ENCODE measurements around the gene ALPK3.

Gene ALPK3

GRCh38 chr15:84826369-84826823, 9.2 kb downstream of the ALPK3 start:
- no peak for DNase-seq

GRCh38 chr15:84827246-84827645, 10.1 kb downstream of the ALPK3 start:
- DNase-seq: no peak

- no peak for DNase-seq
Measured at GRCh38 chr15:84828086-84828908, 11.1 kb downstream of the ALPK3 start.

GRCh38 chr15:84829428-84829827, 12.3 kb downstream of the ALPK3 start:
- DNase-seq: no peak

- no peak for DNase-seq
Measured at GRCh38 chr15:84830036-84830435, 12.9 kb downstream of the ALPK3 start.

GRCh38 chr15:84831028-84831427, 13.9 kb downstream of the ALPK3 start:
- no peak for DNase-seq

- DNase-seq: no peak
Measured at GRCh38 chr15:84831613-84832012, 14.5 kb downstream of the ALPK3 start.

GRCh38 chr15:84832448-84833040, 15.4 kb downstream of the ALPK3 start:
- DNase-seq: no peak

- DNase-seq: no peak
Measured at GRCh38 chr15:84833447-84834228, 16.5 kb downstream of the ALPK3 start.

GRCh38 chr15:84834229-84834955, 17.2 kb downstream of the ALPK3 start:
- no peak for DNase-seq

- DNase-seq: no peak
Measured at GRCh38 chr15:84834969-84835368, 17.8 kb downstream of the ALPK3 start.

GRCh38 chr15:84835661-84836337, 18.6 kb downstream of the ALPK3 start:
- DNase-seq: no peak

GRCh38 chr15:84836844-84837243, 19.7 kb downstream of the ALPK3 start:
- DNase-seq: peak in 1 of 2 experiments; percentile 21

- no peak for DNase-seq
Measured at GRCh38 chr15:84839714-84840113, 22.6 kb downstream of the ALPK3 start.

GRCh38 chr15:84840255-84840654, 23.1 kb downstream of the ALPK3 start:
- no peak for DNase-seq

- DNase-seq: no peak
Measured at GRCh38 chr15:84840741-84841429, 23.7 kb downstream of the ALPK3 start.

- no peak for DNase-seq
Measured at GRCh38 chr15:84842781-84843180, 25.6 kb downstream of the ALPK3 start.

- no peak for DNase-seq
Measured at GRCh38 chr15:84844964-84845363, 27.8 kb downstream of the ALPK3 start.

GRCh38 chr15:84845631-84846030, 28.5 kb downstream of the ALPK3 start:
- peak; percentile 35 to 51 for DNase-seq

- no peak for DNase-seq
Measured at GRCh38 chr15:84846269-84846668, 29.1 kb downstream of the ALPK3 start.

- DNase-seq: no peak
Measured at GRCh38 chr15:84847382-84847781, 30.2 kb downstream of the ALPK3 start.

- DNase-seq: no peak
Measured at GRCh38 chr15:84852212-84852611, 35.1 kb downstream of the ALPK3 start.

Data from AML-193 (cell line).